ENCODE results near the gene MGST2. TPM values are rescaled to one million over a fixed set of nuclear protein-coding genes. Genes with fewer than 3 reads are reported as not detected.

MGST2 gene
- total and polyA plus RNA-seq, 2 experiments from 2014 or later: 4.6 to 19.1 TPM

GRCh38 chr4:139675651-139676050 lies 10.0 kb downstream of the MGST2 start (continued):
- no peak for TF ChIP-seq ZNF462 (CRISPR knock-in tag; IDR thresholded peaks at IDR 0.05)

- Mint-ChIP-seq H3K27me3 (ENCODE audit: insufficient read depth, low read depth, poor library complexity) (peaks cover 2% of the 10 kb centered on the region), H3K9me3 (no peaks in the 10 kb centered on the region; the same call in 2 of the 3 replicates), H3K27ac (no peak overlapping the region), H3K36me3 (ENCODE audit: low read depth) (peaks cover 8% of the 10 kb centered on the region; the same call in 2 of the 3 replicates), H3K4me3 (no peak overlapping the region), H3K4me1 (0 out of 3 replicates have a peak, but pooled peaks cover 3% of the 10 kb centered on the region)
- Histone ChIP-seq H3K9me2 (ENCODE audit: insufficient read depth) (peaks cover 9% of the 10 kb centered on the region), H3K4me3 (no peak overlapping the region), H3K27ac (ENCODE audit: low read depth) (no peak overlapping the region), H3K4me1 (ENCODE audit: insufficient read depth) (no peaks in the 10 kb centered on the region), H3K27me3 (ENCODE audit: insufficient read depth) (no peaks in the 10 kb centered on the region), H2AFZ (no peak overlapping the region), H3K4me2 (no peak overlapping the region), H3K79me2 (replicated peaks; ENCODE audit: insufficient read depth) (no peaks in the 10 kb centered on the region), H3K36me3 (ENCODE audit: insufficient read depth) (no peaks in the 10 kb centered on the region), H4K20me1 (replicated peaks; ENCODE audit: insufficient read depth) (no peaks in the 10 kb centered on the region), H3F3A (replicated peaks; ENCODE audit: low read depth) (no peaks in the 10 kb centered on the region)
- ATAC-seq (no peak), DNase-seq (ENCODE audit: low spot score) (no peak)
- TF ChIP-seq EZH2phosphoT487 (IDR thresholded peaks at IDR 0.05; ENCODE audit: unreplicated experiment) (no peak), ZNF331 (CRISPR knock-in tag; IDR thresholded peaks at IDR 0.05; ENCODE audit: low read depth) (no peak), ZNF114 (CRISPR knock-in tag; IDR thresholded peaks at IDR 0.05) (no peak), EZH2 (IDR thresholded peaks at IDR 0.05; ENCODE audit: low read depth, unreplicated experiment) (no peak), POLR2AphosphoS5 (IDR thresholded peaks at IDR 0.05; ENCODE audit: low read depth) (no peak), CREB1 (CRISPR knock-in tag; IDR thresholded peaks at IDR 0.05; ENCODE audit: low read depth) (no peak), JUNB (IDR thresholded peaks at IDR 0.05; ENCODE audit: unreplicated experiment) (no peak), STAT1 (IDR thresholded peaks at IDR 0.05; ENCODE audit: unreplicated experiment) (no peak), ETS1 (IDR thresholded peaks at IDR 0.05) (no peak)
- TF ChIP-seq, protein P1, sequence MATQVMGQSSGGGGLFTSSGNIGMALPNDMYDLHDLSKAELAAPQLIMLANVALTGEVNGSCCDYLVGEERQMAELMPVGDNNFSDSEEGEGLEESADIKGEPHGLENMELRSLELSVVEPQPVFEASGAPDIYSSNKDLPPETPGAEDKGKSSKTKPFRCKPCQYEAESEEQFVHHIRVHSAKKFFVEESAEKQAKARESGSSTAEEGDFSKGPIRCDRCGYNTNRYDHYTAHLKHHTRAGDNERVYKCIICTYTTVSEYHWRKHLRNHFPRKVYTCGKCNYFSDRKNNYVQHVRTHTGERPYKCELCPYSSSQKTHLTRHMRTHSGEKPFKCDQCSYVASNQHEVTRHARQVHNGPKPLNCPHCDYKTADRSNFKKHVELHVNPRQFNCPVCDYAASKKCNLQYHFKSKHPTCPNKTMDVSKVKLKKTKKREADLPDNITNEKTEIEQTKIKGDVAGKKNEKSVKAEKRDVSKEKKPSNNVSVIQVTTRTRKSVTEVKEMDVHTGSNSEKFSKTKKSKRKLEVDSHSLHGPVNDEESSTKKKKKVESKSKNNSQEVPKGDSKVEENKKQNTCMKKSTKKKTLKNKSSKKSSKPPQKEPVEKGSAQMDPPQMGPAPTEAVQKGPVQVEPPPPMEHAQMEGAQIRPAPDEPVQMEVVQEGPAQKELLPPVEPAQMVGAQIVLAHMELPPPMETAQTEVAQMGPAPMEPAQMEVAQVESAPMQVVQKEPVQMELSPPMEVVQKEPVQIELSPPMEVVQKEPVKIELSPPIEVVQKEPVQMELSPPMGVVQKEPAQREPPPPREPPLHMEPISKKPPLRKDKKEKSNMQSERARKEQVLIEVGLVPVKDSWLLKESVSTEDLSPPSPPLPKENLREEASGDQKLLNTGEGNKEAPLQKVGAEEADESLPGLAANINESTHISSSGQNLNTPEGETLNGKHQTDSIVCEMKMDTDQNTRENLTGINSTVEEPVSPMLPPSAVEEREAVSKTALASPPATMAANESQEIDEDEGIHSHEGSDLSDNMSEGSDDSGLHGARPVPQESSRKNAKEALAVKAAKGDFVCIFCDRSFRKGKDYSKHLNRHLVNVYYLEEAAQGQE (IDR thresholded peaks at IDR 0.05; ENCODE audit: unreplicated experiment): no peak
Measured at GRCh38 chr4:139676365-139676764, 10.7 kb downstream of the MGST2 start.

All from GM23338 (cell line).